Urinary bladder (tissue), 4 donors: ENCODE results near the gene SH3TC1. TPM values are rescaled to one million over a fixed set of nuclear protein-coding genes. Genes with fewer than 3 reads are reported as not detected.

ENCODE experiments used
- DNase-seq: peaks from one replicate; pipeline ENCODE4 v3.0.0-alpha.2; 2015; ENCODE audit errors: extremely low spot score
- H3K27ac ChIP-seq: one replicate; pipeline ENCODE4 v1.5.1; 2013; ENCODE audit warnings: low read depth, mild to moderate bottlenecking, moderate library complexity
- H3K36me3 ChIP-seq: one replicate; pipeline ENCODE4 v1.6.1; 2013; ENCODE audit warnings: mild to moderate bottlenecking, moderate library complexity; ENCODE audit not compliant: insufficient read depth
- H3K4me1 ChIP-seq: one replicate; pipeline ENCODE4 v1.6.1; 2013; ENCODE audit warnings: mild to moderate bottlenecking, moderate library complexity; ENCODE audit not compliant: insufficient read depth
- H3K4me3 ChIP-seq: one replicate; pipeline ENCODE4 v1.5.1; 2013; ENCODE audit warnings: low read depth, low read length
- WGBS: extraction: QIAGEN DNeasy Blood & Tissue Kit; methylation state at CpG from one replicate; pipeline ENCODE4 v1.1.7; 2013; 5-methylcytosine and 5-hydroxymethylcytosine counted together
- polyA plus RNA-seq: library from polyadenylated mRNA; stranded (reverse); fragments of 200-250 nt; gene quantifications from one replicate; pipeline ENCODE4 v1.2.3, GENCODE V29; 2013
- total RNA-seq: library from RNA; depleted of rRNA; stranded (reverse); fragments of >200 nt; gene quantifications from one replicate; pipeline ENCODE4 v1.2.3, GENCODE V29; 2014
- donor health status: healthy with polysubstance abuse.
- donor health status: healthy.

Gene SH3TC1
- total RNA-seq = 20.5 TPM
- 17.2 TPM for polyA plus RNA-seq

GRCh38 chr4:8198906-8199593 is at the start of gene SH3TC1:
Gene SH3TC1, plus strand, starts transcription at chr4:8199290. Its CDS starts 5,905 bp downstream, at chr4:8205195.
- H3K27ac ChIP-seq = peak within 1 kb of the TSS; percentile 61
- H3K4me3 ChIP-seq = peak within 1 kb of the TSS; percentile 32
- H3K36me3 ChIP-seq = no peaks in the 10 kb centered on the region
- 23% methylated on average over 32 of the region's 32 CpGs for WGBS
- no peaks in the 10 kb centered on the region for H3K4me1 ChIP-seq
- peak; percentile 64 for DNase-seq

GRCh38 chr4:8149664-8150063 is 49.4 kb upstream of the SH3TC1 start:
- H3K4me1 ChIP-seq = no peaks in the 10 kb centered on the region
- DNase-seq = no peak
- no peaks in the 10 kb centered on the region for H3K36me3 ChIP-seq
- no peak overlapping the region for H3K4me3 ChIP-seq
- WGBS = 74% methylated on average over 7 of the region's 7 CpGs
- H3K27ac ChIP-seq = no peak overlapping the region

GRCh38 chr4:8150152-8151090 is 48.7 kb upstream of the SH3TC1 start:
- Histone ChIP-seq H3K4me1 (no peaks in the 10 kb centered on the region), H3K27ac (no peak overlapping the region), H3K36me3 (no peaks in the 10 kb centered on the region), H3K4me3 (no peak overlapping the region)
- WGBS = 78% methylated on average over 29 of the region's 29 CpGs
- no peak for DNase-seq

GRCh38 chr4:8151165-8151650 is 47.9 kb upstream of the SH3TC1 start:
- no peaks in the 10 kb centered on the region for H3K36me3 ChIP-seq
- DNase-seq = no peak
- no peak overlapping the region for H3K4me3 ChIP-seq
- 89% methylated on average over 15 of the region's 15 CpGs for WGBS
- H3K4me1 ChIP-seq = no peaks in the 10 kb centered on the region
- H3K27ac ChIP-seq = no peak overlapping the region

- Histone ChIP-seq H3K4me1 (no peaks in the 10 kb centered on the region), H3K27ac (no peak overlapping the region), H3K36me3 (no peaks in the 10 kb centered on the region), H3K4me3 (no peak overlapping the region)
- WGBS = 90% methylated on average over 39 of the region's 39 CpGs
- DNase-seq = no peak
Observed at GRCh38 chr4:8152090-8152864, 46.8 kb upstream of the SH3TC1 start.

GRCh38 chr4:8152865-8153257 is 46.2 kb upstream of the SH3TC1 start:
- H3K36me3 ChIP-seq = no peaks in the 10 kb centered on the region
- no peak overlapping the region for H3K4me3 ChIP-seq
- no peak overlapping the region for H3K27ac ChIP-seq
- WGBS = 77% methylated on average over 6 of the region's 6 CpGs
- no peak for DNase-seq
- no peaks in the 10 kb centered on the region for H3K4me1 ChIP-seq

- Histone ChIP-seq H3K4me1 (peaks cover 4% of the 10 kb centered on the region), H3K4me3 (no peak overlapping the region), H3K36me3 (no peaks in the 10 kb centered on the region), H3K27ac (no peak overlapping the region)
- no peak for DNase-seq
- WGBS = 84% methylated on average over 10 of the region's 10 CpGs
Observed at GRCh38 chr4:8153441-8153840, 45.6 kb upstream of the SH3TC1 start.

- WGBS = 60% methylated on average over 6 of the region's 6 CpGs
- H3K4me3 ChIP-seq = no peak overlapping the region
- DNase-seq = no peak
- no peaks in the 10 kb centered on the region for H3K36me3 ChIP-seq
- no peak overlapping the region for H3K27ac ChIP-seq
- H3K4me1 ChIP-seq = peaks cover 4% of the 10 kb centered on the region
Observed at GRCh38 chr4:8155048-8155447, 44.0 kb upstream of the SH3TC1 start.

GRCh38 chr4:8155660-8156421 is 43.2 kb upstream of the SH3TC1 start:
- DNase-seq = no peak
- H3K4me3 ChIP-seq = no peak overlapping the region

GRCh38 chr4:8156617-8157016 is 42.5 kb upstream of the SH3TC1 start:
- Histone ChIP-seq H3K4me3 (no peak overlapping the region), H3K36me3 (no peaks in the 10 kb centered on the region), H3K4me1 (peaks cover 4% of the 10 kb centered on the region), H3K27ac (no peak overlapping the region)
- WGBS = 71% methylated on average over 8 of the region's 8 CpGs
- DNase-seq = no peak

More at GRCh38 chr4:8155660-8156421, 43.2 kb upstream of the SH3TC1 start:
- WGBS = 93% methylated on average over 14 of the region's 14 CpGs
- H3K36me3 ChIP-seq = no peaks in the 10 kb centered on the region
- H3K4me1 ChIP-seq = peaks cover 4% of the 10 kb centered on the region
- no peak overlapping the region for H3K27ac ChIP-seq

GRCh38 chr4:8157496-8157895 is 41.6 kb upstream of the SH3TC1 start:
- no peak overlapping the region for H3K27ac ChIP-seq

GRCh38 chr4:8157944-8158709 is 41.0 kb upstream of the SH3TC1 start:
- Histone ChIP-seq H3K4me1 (peaks cover 4% of the 10 kb centered on the region), H3K27ac (no peak overlapping the region), H3K36me3 (no peaks in the 10 kb centered on the region), H3K4me3 (peak overlapping the region; percentile 60)
- 2% methylated on average over 70 of the region's 70 CpGs for WGBS
- DNase-seq = no peak

More at GRCh38 chr4:8157496-8157895, 41.6 kb upstream of the SH3TC1 start:
- whole genome bisulfite sequencing = 24% methylated on average over 15 of the region's 15 CpGs
- peaks cover 4% of the 10 kb centered on the region for H3K4me1 ChIP-seq
- peak overlapping the region; percentile 60 for H3K4me3 ChIP-seq
- H3K36me3 ChIP-seq = no peaks in the 10 kb centered on the region
- no peak for DNase-seq
